Gastroesophageal sphincter (tissue), 4 donors: ENCODE measurements around the gene AXIN1. TPM values are rescaled to one million over a fixed set of nuclear protein-coding genes. Genes with fewer than 3 reads are reported as not detected.

Experiments
- ATAC-seq: fragments of 150-250 bp; one replicate; pipeline ENCODE4 v1.9.1; 2016; ENCODE audit warnings: mild to moderate bottlenecking, moderate library complexity
- H3K27ac ChIP-seq, 4 donors: fragments of 200-600 bp; sonication (generic) in 3 of 4; 1 replicate in 3 of 4; 2 replicates in 1 of 4; pipeline ENCODE4 v1.5.1; 2016 to 2019
- H3K27me3 ChIP-seq: fragments of 200-600 bp; sonication (generic); one replicate; pipeline ENCODE4 v1.5.1; 2019
- H3K36me3 ChIP-seq, 2 donors: fragments of 200-600 bp; sonication (generic); one replicate each; pipeline ENCODE4 v1.5.1; 2019; ENCODE audit warnings: control low read depth in 1 of 2
- H3K4me1 ChIP-seq, 3 donors: fragments of 200-600 bp; sonication (generic); 1 replicate in 2 of 3; 2 replicates in 1 of 3; pipeline ENCODE4 v1.5.1; 2016 to 2019; ENCODE audit warnings: control low read depth in 2 of 3
- H3K4me3 ChIP-seq, 2 donors: fragments of 200-600 bp; sonication (generic); one replicate each; pipeline ENCODE4 v1.5.1; 2019; ENCODE audit warnings: mild to moderate bottlenecking in 1 of 2, moderate library complexity in 1 of 2
- H3K9me3 ChIP-seq, 3 donors: fragments of 200-600 bp; sonication (generic); one replicate each; pipeline ENCODE4 v1.5.1; 2017 to 2019; ENCODE audit warnings: control low read depth in 2 of 3
- CTCF ChIP-seq, 4 experiments: fragments of 200-600 bp in 2 of 4; fragments of 450-650 bp in 2 of 4; sonication (generic) in 1 of 4; IDR thresholded peaks; one replicate each; pipeline ENCODE4 v1.5.1; 2017 to 2019; ENCODE audit warnings: antibody characterized with exemption in 4 of 4, mild to moderate bottlenecking in 2 of 4, moderate library complexity in 2 of 4
- EP300 ChIP-seq: sonication (generic); formaldehyde crosslinking; IDR thresholded peaks from one replicate; pipeline ENCODE4 v1.6.1; 2017; ENCODE audit warnings: antibody characterized with exemption, mild to moderate bottlenecking
- POLR2A ChIP-seq, 2 donors: fragments of 450-650 bp; IDR thresholded peaks; one replicate each; pipeline ENCODE4 v1.6.1; 2017; ENCODE audit warnings: antibody characterized with exemption in 2 of 2, mild to moderate bottlenecking in 2 of 2, moderate library complexity in 1 of 2
- POLR2AphosphoS5 ChIP-seq: sonication (generic); formaldehyde crosslinking; IDR thresholded peaks from one replicate; pipeline ENCODE4 v1.6.1; 2017; ENCODE audit warnings: antibody characterized with exemption
- WGBS, 2 donors: methylation state at CpG; one replicate each; pipeline ENCODE4 v1.1.5; 2018; ENCODE audit warnings: low coverage in 1 of 2; 5-methylcytosine and 5-hydroxymethylcytosine counted together
- total RNA-seq, 4 donors: library from RNA; depleted of rRNA; stranded (reverse); fragments of >200 nt; gene quantifications; one replicate each; pipeline ENCODE4 v1.1.0, GENCODE V29; 2016

AXIN1 gene
- total RNA-seq, 4 donors from 2014 or later = 26.0 to 58.8 (median 32.9) TPM

GRCh38 chr16:386641-387156 lies 34.2 kb upstream of the AXIN1 start:
- no peaks in the 10 kb centered on the region for H3K9me3 ChIP-seq
- peak overlapping the region in 2 of 4 donors; percentile 40 to 75 for H3K27ac ChIP-seq
- peaks cover 0 to 55% (median 10%) of the 10 kb centered on the region in 3 donors for H3K4me1 ChIP-seq
- no peaks in the 10 kb centered on the region for H3K36me3 ChIP-seq
- H3K4me3 ChIP-seq = no peak overlapping the region
- ATAC-seq = no peak
- TF ChIP-seq CTCF (IDR thresholded peaks at IDR 0.05) (no peak), EP300 (no peak), POLR2A (IDR thresholded peaks at IDR 0.05) (no peak), POLR2AphosphoS5 (no peak)
- H3K27me3 ChIP-seq = no peaks in the 10 kb centered on the region
- WGBS, 2 donors = 65 to 74% methylated on average over 17 to 19 of the region's 19 CpGs

- no peak for ATAC-seq
- no peaks in the 10 kb centered on the region for H3K36me3 ChIP-seq
- TF ChIP-seq POLR2A (IDR thresholded peaks at IDR 0.05) (no peak), POLR2AphosphoS5 (no peak), EP300 (no peak), CTCF (IDR thresholded peaks at IDR 0.05) (no peak)
- peaks cover 0 to 77% (median 28%) of the 10 kb centered on the region in 3 donors for H3K4me1 ChIP-seq
- 51 to 59% methylated on average over 2 to 16 of the region's 33 CpGs for WGBS, 2 donors
- no peaks in the 10 kb centered on the region for H3K27me3 ChIP-seq
- peak overlapping the region in 3 of 4 donors; percentile 12 to 87 (median 16) for H3K27ac ChIP-seq
- H3K4me3 ChIP-seq = peak overlapping the region in 1 of 2 donors; percentile 97
- H3K9me3 ChIP-seq = no peaks in the 10 kb centered on the region
Measured at GRCh38 chr16:383326-384051, 31.0 kb upstream of the AXIN1 start.

- 0% methylated on average over 13 of the region's 123 CpGs; no CpG with 5 or more reads in 1 of the 2 donors for WGBS, 2 donors
- peak; percentile 89 for ATAC-seq
- peaks cover 0 to 63% (median 28%) of the 10 kb centered on the region in 3 donors for H3K4me1 ChIP-seq
Measured at GRCh38 chr16:381789-382717, 29.5 kb upstream of the AXIN1 start, which contains the start of gene PGAP6. PGAP6 (minus strand) TSS chr16:381978; CDS start chr16:381821, 157 bp downstream.

More at GRCh38 chr16:381789-382717, 29.5 kb upstream of the AXIN1 start, which contains the start of gene PGAP6:
- Histone ChIP-seq H3K27ac (peak within 1 kb of the TSS; percentile 41 to 87 (median 84)), H3K9me3 (no peaks in the 10 kb centered on the region), H3K4me3 (peak within 1 kb of the TSS; percentile 87 to 97), H3K27me3 (no peaks in the 10 kb centered on the region), H3K36me3 (peaks cover 0 to 7% of the 10 kb centered on the region in 2 donors)
- TF ChIP-seq POLR2AphosphoS5 = no peak
- peak in 1 of 2 donors; percentile 54 for TF ChIP-seq POLR2A (IDR thresholded peaks at IDR 0.05)
- no peak for TF ChIP-seq CTCF (IDR thresholded peaks at IDR 0.05)
